IPS DF 6.9 (cell line): ENCODE data around the gene ASIC3.
"Not testable (repeated sequence)": the region's sequence is repeated elsewhere in the genome, so short reads cannot be mapped to it uniquely, and the experiment has no call there.

Experiments
- DNase-seq: peaks from one replicate; pipeline ENCODE4 v3.0.0-alpha.2; 2013; ENCODE audit warnings: low read depth, low spot score
- H3K27ac ChIP-seq: one replicate; pipeline ENCODE4 v1.5.1; 2013; ENCODE audit warnings: low read length, control low read depth
- H3K27me3 ChIP-seq: 2 replicates; pipeline ENCODE4 v1.6.1; 2013; ENCODE audit warnings: mild to moderate bottlenecking, low read length; ENCODE audit not compliant: control insufficient read depth, insufficient read depth
- H3K36me3 ChIP-seq: 2 replicates; pipeline ENCODE4 v1.6.1; 2013; ENCODE audit warnings: low read length; ENCODE audit not compliant: control insufficient read depth, insufficient read depth
- H3K4me1 ChIP-seq: 2 replicates; pipeline ENCODE4 v1.6.1; 2013; ENCODE audit warnings: low read length; ENCODE audit not compliant: control insufficient read depth, insufficient read depth
- H3K4me3 ChIP-seq: 2 replicates; pipeline ENCODE4 v1.5.1; 2013; ENCODE audit warnings: mild to moderate bottlenecking, low read length
- H3K9me3 ChIP-seq: 2 replicates; pipeline ENCODE4 v1.6.1; 2013; ENCODE audit warnings: low read length, inconsistent platforms; ENCODE audit not compliant: control insufficient read depth, insufficient read depth
- WGBS: extraction: QIAGEN DNeasy Blood & Tissue Kit; methylation state at CpG from one replicate; pipeline ENCODE4 v1.1.7; 2013; ENCODE audit warnings: mixed read lengths, missing lambda C conversion rate; ENCODE audit not compliant: insufficient read length, insufficient coverage; 5-methylcytosine and 5-hydroxymethylcytosine counted together

Gene ASIC3

DNA sequence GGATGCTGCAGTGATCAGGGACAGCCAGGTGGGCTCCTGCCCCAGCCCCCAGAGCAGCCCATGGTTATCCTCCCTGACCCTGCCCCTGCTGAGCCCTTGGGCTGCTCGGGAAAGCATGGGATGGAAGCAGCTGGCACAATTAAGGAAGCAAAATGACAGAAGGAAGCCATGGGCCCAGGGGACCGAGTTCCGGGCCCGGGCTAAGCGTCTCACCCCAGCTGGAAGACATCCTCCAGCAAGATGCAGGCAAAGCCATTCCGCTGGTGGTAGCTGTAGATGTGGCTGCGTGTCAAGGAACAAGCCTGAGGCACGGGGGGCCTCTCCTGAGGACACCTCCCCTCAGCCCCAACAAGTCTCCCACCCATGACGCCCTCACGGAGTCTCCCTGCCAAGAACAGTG lies 25.1 kb upstream of the ASIC3 start:
- Histone ChIP-seq H3K4me1 (peaks cover 11% of the 10 kb centered on the region), H3K4me3 (no peak overlapping the region), H3K27me3 (peaks cover 9% of the 10 kb centered on the region; the same call in 1 of the 2 replicates), H3K27ac (no peak overlapping the region), H3K36me3 (no peaks in the 10 kb centered on the region), H3K9me3 (no peaks in the 10 kb centered on the region)
- DNase-seq = no peak
- WGBS = no CpG with 5 or more reads among the region's 10 CpGs

DNA sequence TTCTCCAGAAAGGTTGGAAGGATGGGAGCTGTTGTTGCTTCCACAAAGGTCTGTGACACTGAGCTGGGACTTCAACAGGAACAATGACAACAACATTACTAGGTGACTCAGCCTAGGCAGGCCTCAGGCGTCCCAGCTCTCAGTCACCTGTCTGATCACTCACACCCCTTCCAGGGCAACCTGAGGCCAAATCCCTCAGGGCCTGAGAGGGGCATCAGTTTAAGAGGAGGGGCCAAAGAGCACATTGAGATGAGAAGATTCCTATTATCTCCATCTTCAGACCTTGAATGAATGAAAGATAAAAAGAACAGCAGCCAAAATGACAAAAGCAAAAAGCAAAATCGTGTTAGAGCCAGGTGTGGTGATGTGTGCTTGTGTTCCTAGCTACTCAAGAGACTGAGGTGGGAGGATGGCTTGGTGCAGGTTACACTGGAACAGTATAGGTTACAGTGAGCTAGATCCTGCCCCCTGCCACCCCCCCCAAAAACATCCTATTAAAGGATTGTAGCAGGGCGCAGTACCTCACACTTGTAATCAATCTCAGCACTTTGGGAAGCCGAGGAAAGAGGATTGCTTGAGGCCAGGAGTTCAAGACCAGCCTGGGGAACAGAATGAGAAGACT lies 23.8 kb upstream of the ASIC3 start, which contains the start of gene ATG9B:
Gene ATG9B (minus strand): TSS at position 60 of the 622 bp plus-strand sequence. CDS start 71 bp downstream, outside the sequence.
- H3K36me3 ChIP-seq = no peaks in the 10 kb centered on the region
- peaks cover 5% of the 10 kb centered on the region for H3K4me1 ChIP-seq
- DNase-seq = no peak
- H3K27me3 ChIP-seq = peaks cover 5% of the 10 kb centered on the region; the same call in 1 of the 2 replicates
- no peak within 1 kb of the TSS for H3K4me3 ChIP-seq
- H3K27ac ChIP-seq = no peak within 1 kb of the TSS
- WGBS = no CpG with 5 or more reads among the region's 4 CpGs
- H3K9me3 ChIP-seq = no peaks in the 10 kb centered on the region

DNA sequence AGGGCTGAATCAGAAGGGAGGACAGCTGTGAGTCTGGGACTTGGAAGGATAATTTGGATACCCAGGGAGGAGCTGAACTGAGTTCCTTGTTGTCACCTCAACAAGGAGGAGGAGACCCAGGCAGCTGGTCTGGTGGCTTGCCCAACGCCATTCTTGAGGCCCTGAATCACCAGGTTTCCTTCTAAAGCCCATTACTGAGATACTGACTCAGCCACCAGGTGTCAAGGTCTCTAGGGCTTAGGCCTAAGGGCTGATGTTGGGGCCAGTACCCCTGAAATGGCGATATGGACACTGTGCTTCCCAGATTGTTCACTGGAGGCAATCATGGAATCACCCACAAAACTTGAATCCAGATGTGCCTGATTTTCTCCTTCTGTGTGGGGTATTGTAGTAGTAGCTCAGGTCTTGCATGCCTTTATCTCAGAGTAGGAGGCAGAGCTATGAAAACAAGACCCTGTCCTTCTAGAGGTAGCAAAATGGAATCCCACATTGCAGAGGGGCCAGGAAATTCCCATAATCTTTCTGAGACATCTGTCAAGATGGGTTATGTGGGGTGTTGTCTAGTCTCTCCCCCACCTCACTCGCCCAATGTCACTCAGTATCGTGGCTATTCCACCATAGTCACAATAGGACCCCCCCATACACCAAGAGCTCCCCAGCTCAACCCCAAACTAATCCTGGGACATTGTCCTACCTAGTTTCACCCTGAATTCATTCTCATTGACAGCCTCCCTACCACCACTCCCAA lies 22.2 kb upstream of the ASIC3 start:
- no CpG with 5 or more reads among the region's 4 CpGs for WGBS
- H3K27ac ChIP-seq = no peak overlapping the region
- no peak overlapping the region for H3K4me3 ChIP-seq
- no peaks in the 10 kb centered on the region for H3K9me3 ChIP-seq
- H3K36me3 ChIP-seq = no peaks in the 10 kb centered on the region
- H3K27me3 ChIP-seq = no peaks in the 10 kb centered on the region
- peaks cover 3% of the 10 kb centered on the region; the same call in 1 of the 2 replicates for H3K4me1 ChIP-seq
- DNase-seq = no peak

DNA sequence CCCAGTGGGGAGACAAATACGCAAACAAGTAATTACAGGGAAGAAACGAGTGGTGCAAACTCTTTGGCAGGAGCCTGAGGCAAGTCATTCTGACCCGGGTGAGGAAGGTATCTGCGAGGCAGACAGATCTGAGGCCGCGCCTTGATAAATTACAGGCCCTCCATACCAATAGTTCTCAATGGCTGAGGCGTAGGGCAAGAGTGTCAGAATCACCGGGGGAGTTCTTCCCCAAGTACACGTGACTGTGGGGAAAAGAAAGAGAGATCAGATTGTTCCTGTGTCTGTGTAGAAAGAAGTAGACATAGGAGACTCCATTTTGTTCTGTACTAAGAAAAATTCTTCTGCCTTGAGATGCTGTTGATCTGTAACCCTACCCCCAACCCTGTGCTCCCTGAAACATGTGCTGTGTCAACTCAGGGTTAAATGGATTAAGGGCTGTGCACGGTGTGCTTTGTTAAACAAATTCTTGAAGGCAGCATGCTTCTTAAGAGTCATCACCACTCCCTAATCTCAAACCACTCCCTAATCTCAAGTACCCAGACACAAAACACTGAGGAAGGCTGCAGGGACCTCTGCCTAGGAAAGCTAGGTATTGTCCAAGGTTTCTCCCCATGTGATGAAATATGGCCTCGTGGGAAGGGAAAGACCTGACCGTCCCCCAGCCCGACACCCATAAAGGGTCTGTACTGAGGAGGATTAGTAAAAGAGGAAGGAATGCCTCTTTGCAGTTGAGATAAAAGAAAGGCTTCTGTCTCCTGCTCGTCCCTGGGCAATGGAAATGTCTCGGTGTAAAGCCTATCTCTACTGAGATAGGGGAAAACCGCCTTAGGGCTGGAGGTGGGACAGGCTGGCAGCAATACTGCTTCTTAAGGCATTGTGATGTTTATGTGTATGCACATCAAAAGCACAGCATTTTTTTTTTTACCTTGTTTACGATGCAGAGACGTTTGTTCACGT lies 21.3 kb upstream of the ASIC3 start:
- DNase-seq, H3K36me3 ChIP-seq, H3K4me3 ChIP-seq, H3K27ac ChIP-seq, H3K4me1 ChIP-seq, H3K9me3 ChIP-seq, H3K27me3 ChIP-seq: not testable (repeated sequence)
- no CpG with 5 or more reads among the region's 19 CpGs for WGBS

DNA sequence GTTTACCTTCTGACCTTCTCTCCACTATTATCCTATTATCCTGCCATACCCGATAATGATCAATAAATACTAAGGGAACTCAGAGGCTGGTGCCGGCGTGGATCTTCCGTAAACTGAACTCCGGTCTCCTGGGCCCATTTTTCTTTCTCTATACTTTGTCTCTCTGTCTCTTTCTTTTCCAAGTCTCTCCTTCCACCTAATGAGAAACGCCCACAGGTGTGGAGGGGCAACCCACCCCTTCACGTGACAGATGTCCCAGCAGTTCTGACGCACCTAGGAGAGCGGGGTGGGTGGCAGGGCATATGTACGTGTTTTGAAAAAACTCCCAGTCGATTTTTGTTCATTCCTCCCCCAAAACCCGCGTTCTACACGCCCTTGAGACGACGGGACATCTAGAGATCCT lies 20.6 kb upstream of the ASIC3 start:
- no CpG with 5 or more reads among the region's 16 CpGs for WGBS

DNA sequence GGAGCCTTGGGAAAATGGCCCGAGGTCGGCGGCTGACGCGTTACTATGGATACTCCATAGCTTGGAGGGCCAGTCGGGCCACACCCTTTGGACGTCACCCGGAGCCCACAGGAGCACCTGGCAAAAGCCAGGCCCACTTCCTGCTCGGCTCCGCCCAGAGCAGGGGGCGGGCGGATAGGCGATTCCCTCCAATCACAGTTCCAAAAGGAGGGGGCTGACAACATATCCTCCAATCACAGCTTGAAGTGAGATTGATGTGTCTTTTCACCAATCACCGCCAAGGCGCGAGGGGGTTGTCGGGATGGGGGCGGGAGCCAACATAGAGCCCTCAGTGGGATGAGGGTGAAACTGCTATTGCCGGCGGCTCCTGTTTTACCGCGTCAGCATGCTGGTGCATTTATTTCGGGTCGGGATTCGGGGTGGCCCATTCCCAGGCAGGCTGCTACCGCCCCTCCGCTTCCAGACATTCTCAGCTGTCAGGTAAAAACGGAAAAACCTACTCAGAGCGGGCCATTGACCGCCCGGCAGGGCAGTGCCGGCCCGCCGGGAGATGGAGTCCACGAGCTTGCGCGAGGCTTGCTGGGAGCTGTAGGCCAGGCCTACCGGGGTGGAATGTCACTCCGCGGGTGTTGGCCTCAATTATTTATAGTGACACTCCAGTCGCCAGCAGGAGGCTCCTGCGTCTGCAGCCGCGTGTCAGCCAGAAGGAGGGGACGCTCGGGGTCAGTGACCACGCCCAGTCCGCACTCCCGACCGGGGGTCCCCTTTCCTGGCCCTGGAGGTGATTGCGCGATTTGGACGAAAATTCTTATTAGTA lies 20.0 kb upstream of the ASIC3 start, which contains the start of gene ABCB8:
Gene ABCB8 (plus strand): TSS at position 320 of the 817 bp plus-strand sequence. CDS start 66 bp downstream, at position 386.
- DNase-seq = peak; percentile 94
- H3K9me3 ChIP-seq = no peaks in the 10 kb centered on the region
- H3K4me3 ChIP-seq = peak within 1 kb of the TSS; percentile 70; the same call in 1 of the 2 replicates
- no peaks in the 10 kb centered on the region for H3K27me3 ChIP-seq
- H3K27ac ChIP-seq = no peak within 1 kb of the TSS
- no peaks in the 10 kb centered on the region for H3K36me3 ChIP-seq
- WGBS = no CpG with 5 or more reads among the region's 53 CpGs
- H3K4me1 ChIP-seq = peaks cover 3% of the 10 kb centered on the region; the same call in 1 of the 2 replicates

More for the DNA sequence above, 20.6 kb upstream of the ASIC3 start:
- H3K4me3 ChIP-seq = peak overlapping the region; percentile 11; the same call in 1 of the 2 replicates
- not testable (repeated sequence) for H3K4me1 ChIP-seq, H3K27ac ChIP-seq, H3K27me3 ChIP-seq, H3K36me3 ChIP-seq, DNase-seq, H3K9me3 ChIP-seq

DNA sequence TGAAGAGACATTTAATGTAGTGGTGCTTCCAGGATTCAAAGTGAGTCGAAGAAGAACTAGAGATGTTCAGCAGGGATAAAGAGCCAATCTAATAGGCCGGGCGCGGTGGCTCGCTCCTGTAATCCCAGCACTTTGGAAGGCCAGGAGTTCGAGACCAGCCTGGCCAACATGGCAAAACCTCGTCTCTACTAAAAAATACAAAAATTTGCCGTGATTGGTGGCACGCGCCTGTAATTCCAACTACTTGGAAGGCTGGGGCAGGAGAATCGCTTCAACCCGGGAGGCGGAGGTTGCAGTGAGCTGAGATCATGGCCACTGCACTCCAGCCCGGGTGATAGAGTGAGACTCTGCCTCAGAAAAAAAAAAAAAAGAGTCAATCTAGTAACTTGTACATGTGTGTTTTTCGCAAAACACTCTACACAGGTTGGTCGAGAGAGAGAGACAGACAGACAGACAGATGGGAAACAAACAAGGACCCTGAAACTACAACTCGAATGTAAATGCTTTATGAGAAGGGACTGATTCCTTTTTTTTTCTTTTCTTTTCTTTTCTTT lies 19.3 kb upstream of the ASIC3 start:
- Histone ChIP-seq H3K27me3 (no peaks in the 10 kb centered on the region), H3K9me3 (no peaks in the 10 kb centered on the region), H3K4me3 (peak overlapping the region; percentile 70; the same call in 1 of the 2 replicates), H3K36me3 (no peaks in the 10 kb centered on the region), H3K4me1 (peaks cover 3% of the 10 kb centered on the region; the same call in 1 of the 2 replicates), H3K27ac (no peak overlapping the region)
- WGBS = no CpG with 5 or more reads among the region's 17 CpGs
- DNase-seq = no peak

DNA sequence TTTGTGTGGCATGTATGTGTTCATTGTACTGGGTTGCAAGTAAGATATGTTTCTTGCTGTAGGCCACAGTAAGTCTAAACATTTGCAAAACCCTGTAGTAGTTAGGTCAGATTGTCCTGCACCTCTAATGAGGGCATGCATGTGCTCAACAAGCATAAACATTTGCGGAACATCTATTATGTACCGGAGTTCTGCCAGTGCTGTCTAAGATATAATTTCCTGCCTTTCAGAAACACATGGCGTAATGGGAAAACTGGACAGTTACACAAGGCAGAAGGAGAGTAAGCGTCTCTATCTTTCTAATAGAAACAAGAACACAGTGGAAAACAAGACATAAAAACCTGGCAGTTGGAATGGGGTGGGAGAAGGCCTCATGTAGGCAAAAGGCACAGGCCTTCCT lies 17.3 kb upstream of the ASIC3 start:
- H3K4me1 ChIP-seq = peaks cover 3% of the 10 kb centered on the region; the same call in 1 of the 2 replicates
- H3K4me3 ChIP-seq = no peak overlapping the region
- H3K9me3 ChIP-seq = no peaks in the 10 kb centered on the region
- H3K27me3 ChIP-seq = no peaks in the 10 kb centered on the region
- no peak overlapping the region for H3K27ac ChIP-seq
- no CpG with 5 or more reads among the region's 4 CpGs for WGBS
- DNase-seq = no peak
- H3K36me3 ChIP-seq = no peaks in the 10 kb centered on the region; the same call in 1 of the 2 replicates
